H1 (cell line): ENCODE measurements around the gene FBXL15. TPM values are rescaled to one million over a fixed set of nuclear protein-coding genes. Genes with fewer than 3 reads are reported as not detected.

Experiments used
- CTCF ChIA-PET: fragments of 300-600 bp; sonication (Branson Sonifier 250); formaldehyde crosslinking; loops from one replicate; lab custom pipeline; 2021; ENCODE audit not compliant: partially characterized antibody; lab: Charles Lee
- POLR2A ChIA-PET: fragments of 300-600 bp; sonication (Branson Sonifier 250); formaldehyde crosslinking; loops from one replicate; lab custom pipeline; 2021; ENCODE audit warnings: inconsistent platforms; ENCODE audit not compliant: partially characterized antibody; lab: Charles Lee
- DNase-seq, 2 experiments: peaks; one replicate each; pipeline versions ENCODE4 v3.0.0 to v3.0.0-alpha.2; 2010 to 2022; ENCODE audit warnings: low spot score in 2 of 2, low read depth in 1 of 2, mixed read lengths in 1 of 2
- FAIRE-seq: peaks from 2 replicates; lab custom pipeline; 2011; peaks lifted over from hg19 to GRCh38; lab: Jason Lieb, UNC
- H2AFZ ChIP-seq: 2 replicates; pipeline ENCODE4 v1.8.1; 2012; ENCODE audit warnings: low read length, inconsistent platforms
- H2AK5ac ChIP-seq: 2 replicates; pipeline ENCODE4 v1.6.1; 2013; ENCODE audit warnings: low read depth, low read length
- H2BK120ac ChIP-seq: replicated peaks from 2 replicates; pipeline ENCODE3; 2013; ENCODE audit warnings: low read depth, low read length, inconsistent platforms
- H2BK12ac ChIP-seq: 2 replicates; pipeline ENCODE4 v1.6.1; 2013; ENCODE audit warnings: low read depth, low read length
- H2BK15ac ChIP-seq: 2 replicates; pipeline ENCODE4 v1.6.1; 2013; ENCODE audit warnings: low read length
- H2BK20ac ChIP-seq: 2 replicates; pipeline ENCODE4 v1.6.1; 2013; ENCODE audit warnings: low read length
- H2BK5ac ChIP-seq: 2 replicates; pipeline ENCODE4 v1.6.1; 2013; ENCODE audit warnings: low read depth, low read length
- H3K14ac ChIP-seq: 2 replicates; pipeline ENCODE4 v1.6.1; 2013; ENCODE audit warnings: inconsistent platforms; ENCODE audit not compliant: insufficient read length
- H3K18ac ChIP-seq: 2 replicates; pipeline ENCODE4 v1.6.1; 2013; ENCODE audit warnings: low read length; ENCODE audit errors: extremely low read depth
- H3K23ac ChIP-seq: 2 replicates; pipeline ENCODE4 v1.6.1; 2013; ENCODE audit warnings: inconsistent platforms; ENCODE audit not compliant: insufficient read length
- H3K23me2 ChIP-seq: 2 replicates; pipeline ENCODE4 v1.6.1; 2013; ENCODE audit warnings: low read depth, low read length
- H3K27ac ChIP-seq: 2 replicates; pipeline ENCODE4 v1.6.1; 2011; ENCODE audit warnings: low read depth, low read length, inconsistent platforms
- H3K27me3 ChIP-seq, 4 experiments: replicated peaks in 1 of 4; 1 replicate in 1 of 4; 2 replicates in 3 of 4; pipeline versions ENCODE4 v1.6.1 to v1.8.1; 2011 to 2013; ENCODE audit warnings: low read length in 3 of 4, mild to moderate bottlenecking in 3 of 4, inconsistent platforms in 2 of 4, mixed read lengths in 2 of 4, moderate library complexity in 1 of 4; ENCODE audit not compliant: control insufficient read depth in 3 of 4, insufficient read depth in 3 of 4; ENCODE audit errors: extremely low read depth in 1 of 4
- H3K36me3 ChIP-seq, 4 experiments: 2 replicates each; pipeline versions ENCODE4 v1.6.1 to v1.8.1; 2011 to 2013; ENCODE audit warnings: mild to moderate bottlenecking in 4 of 4, low read length in 3 of 4, moderate library complexity in 2 of 4, control low read depth in 1 of 4, inconsistent platforms in 1 of 4; ENCODE audit not compliant: insufficient read depth in 4 of 4, control insufficient read depth in 2 of 4
- H3K4ac ChIP-seq: replicated peaks from 2 replicates; pipeline ENCODE3; 2013; ENCODE audit warnings: low read length, low read depth, mixed read lengths, inconsistent platforms; ENCODE audit not compliant: insufficient read length
- H3K4me1 ChIP-seq, 4 experiments: replicated peaks in 1 of 4; 1 replicate in 1 of 4; 2 replicates in 3 of 4; pipeline versions ENCODE4 v1.6.1 to v1.8.1; 2011 to 2013; ENCODE audit warnings: low read length in 3 of 4, inconsistent platforms in 2 of 4, mixed read lengths in 1 of 4; ENCODE audit not compliant: insufficient read depth in 4 of 4, control insufficient read depth in 3 of 4
- H3K4me2 ChIP-seq, 2 experiments: 2 replicates each; pipeline versions ENCODE4 v1.6.1 to v1.8.1; 2011 to 2013; ENCODE audit warnings: low read depth in 2 of 2, low read length in 2 of 2, control low read depth in 1 of 2, inconsistent platforms in 1 of 2, mild to moderate bottlenecking in 1 of 2; ENCODE audit not compliant: insufficient read depth in 1 of 2
- H3K4me3 ChIP-seq, 4 experiments: fragments of 200-600, 300-600 bp in 1 of 4; sonication (generic), shearing (Covaris generic), sonication (Bioruptor Twin) in 1 of 4; 2 replicates each; pipeline versions ENCODE4 v1.5.1 to v1.8.1; 2011 to 2016; ENCODE audit warnings: low read length in 4 of 4, low read depth in 3 of 4, control low read depth in 2 of 4, inconsistent platforms in 2 of 4, mild to moderate bottlenecking in 2 of 4, mixed read lengths in 1 of 4, moderate library complexity in 1 of 4; ENCODE audit not compliant: insufficient read depth in 2 of 4; ENCODE audit errors: extremely low read depth in 1 of 4
- H3K56ac ChIP-seq: replicated peaks from 2 replicates; pipeline ENCODE3; 2013; ENCODE audit warnings: low read depth, mild to moderate bottlenecking, mixed read lengths, low read length, inconsistent platforms; ENCODE audit not compliant: insufficient read length
- H3K79me1 ChIP-seq: 2 replicates; pipeline ENCODE4 v1.6.1; 2013; ENCODE audit warnings: low read depth, low read length, control low read depth
- H3K79me2 ChIP-seq, 2 experiments: 2 replicates each; pipeline versions ENCODE4 v1.6.1 to v1.8.1; 2012 to 2013; ENCODE audit warnings: low read length in 2 of 2, mild to moderate bottlenecking in 2 of 2, inconsistent platforms in 1 of 2; ENCODE audit not compliant: insufficient read depth in 2 of 2, control insufficient read depth in 1 of 2
- H3K9ac ChIP-seq, 4 experiments: replicated peaks in 1 of 4; 1 replicate in 1 of 4; 2 replicates in 3 of 4; pipeline versions ENCODE4 v1.6.1 to v1.8.1; 2011 to 2013; ENCODE audit warnings: low read depth in 3 of 4, low read length in 3 of 4, control low read depth in 2 of 4, mild to moderate bottlenecking in 2 of 4, moderate library complexity in 2 of 4, inconsistent platforms in 1 of 4; ENCODE audit errors: extremely low read depth in 1 of 4
- H3K9me3 ChIP-seq, 2 experiments: 2 replicates each; pipeline versions ENCODE4 v1.6.1 to v1.8.1; 2012 to 2013; ENCODE audit warnings: mild to moderate bottlenecking in 2 of 2, moderate library complexity in 2 of 2, control low read depth in 1 of 2, inconsistent platforms in 1 of 2, low read depth in 1 of 2, low read length in 1 of 2, mixed read lengths in 1 of 2; ENCODE audit not compliant: insufficient read depth in 2 of 2
- H4K20me1 ChIP-seq, 2 experiments: replicated peaks in 1 of 2; 2 replicates each; pipeline versions ENCODE3 to v1.8.1; 2011 to 2013; ENCODE audit warnings: inconsistent platforms in 2 of 2, low read length in 2 of 2, mild to moderate bottlenecking in 1 of 2; ENCODE audit not compliant: insufficient read depth in 2 of 2, control insufficient read depth in 1 of 2
- H4K5ac ChIP-seq: 2 replicates; pipeline ENCODE4 v1.6.1; 2013; ENCODE audit warnings: low read length, low read depth, mixed read lengths, inconsistent platforms; ENCODE audit not compliant: insufficient read length
- H4K8ac ChIP-seq: 2 replicates; pipeline ENCODE4 v1.8.0; 2013; ENCODE audit warnings: mild to moderate bottlenecking, moderate library complexity, low read length, inconsistent platforms; ENCODE audit not compliant: insufficient read depth; ENCODE audit errors: extremely low read depth
- H4K91ac ChIP-seq: replicated peaks from 2 replicates; pipeline ENCODE3; 2013; ENCODE audit warnings: low read length, mixed read lengths, inconsistent platforms; ENCODE audit not compliant: insufficient read length
- ATF3 ChIP-seq: IDR thresholded peaks from 2 replicates; pipeline ENCODE4 v1.6.1; 2011; ENCODE audit warnings: low read depth, mild to moderate bottlenecking, low read length; ENCODE audit not compliant: insufficient read depth
- BCL11A ChIP-seq, 2 experiments: IDR thresholded peaks; one replicate each; pipeline ENCODE4 v1.6.1; 2011; ENCODE audit warnings: low read depth in 2 of 2, low read length in 2 of 2, mild to moderate bottlenecking in 2 of 2
- CBX8 ChIP-seq: fragments of 300-800, 300-1000 bp; sonication (generic); IDR thresholded peaks from 2 replicates; pipeline ENCODE4 v1.7.1; 2016; ENCODE audit warnings: low read depth, low read length, borderline replicate concordance
- CREB1 ChIP-seq: IDR thresholded peaks from 2 replicates; pipeline ENCODE4 v1.6.1; 2012; ENCODE audit warnings: inconsistent platforms
- HDAC2 ChIP-seq, 2 experiments: fragments of 300-600 bp in 1 of 2; sonication (generic) in 1 of 2; IDR thresholded peaks; 2 replicates each; pipeline ENCODE4 v1.6.1; 2011 to 2012; ENCODE audit warnings: low read depth in 2 of 2, low read length in 2 of 2, mild to moderate bottlenecking in 2 of 2, moderate library complexity in 2 of 2, borderline replicate concordance in 1 of 2, inconsistent platforms in 1 of 2
- POU5F1 ChIP-seq: IDR thresholded peaks from 2 replicates; pipeline ENCODE4 v1.6.1; 2011; ENCODE audit warnings: low read depth, mild to moderate bottlenecking, low read length, moderate library complexity
- SP4 ChIP-seq: IDR thresholded peaks from 2 replicates; pipeline ENCODE4 v1.6.1; 2012; ENCODE audit warnings: low read length, inconsistent platforms
- TAF7 ChIP-seq: optimal IDR thresholded peaks from 2 replicates; pipeline ENCODE3; 2011; ENCODE audit warnings: low read depth, mild to moderate bottlenecking, inconsistent platforms, low read length, moderate library complexity, borderline replicate concordance
- TCF12 ChIP-seq: IDR thresholded peaks from 2 replicates; pipeline ENCODE4 v1.6.1; 2011; ENCODE audit warnings: low read depth, mild to moderate bottlenecking, low read length
- WGBS, 2 experiments: shearing (Covaris generic) in 1 of 2; methylation state at CpG; one replicate each; pipeline versions ENCODE4 v1.1.6 to v1.1.7; 2013 to 2015; ENCODE audit warnings: low lambda C conversion rate in 2 of 2, mixed read lengths in 2 of 2, inconsistent platforms in 1 of 2, low coverage in 1 of 2, missing lambda C conversion rate in 1 of 2; ENCODE audit not compliant: insufficient replicate concordance in 2 of 2, insufficient coverage in 1 of 2, insufficient read length in 1 of 2; ENCODE audit errors: extremely low coverage in 1 of 2, missing lambda C conversion rate in 1 of 2; 5-methylcytosine and 5-hydroxymethylcytosine counted together
- polyA plus RNA-seq, 7 experiments: library from polyadenylated mRNA; depleted of rRNA in 3 of 7; stranded (reverse) in 5 of 7; unstranded in 2 of 7; fragments of >200 nt in 5 of 7; fragments of 200-250 nt in 2 of 7; gene quantifications; 1 replicate in 5 of 7; 2 replicates in 1 of 7; 4 replicates in 1 of 7; pipeline versions ENCODE4 v1.2.1 to v1.2.3, GENCODE V29; 2011 to 2013; ENCODE audit warnings: missing spikeins in 2 of 7, mixed read lengths in 2 of 7
- total RNA-seq: library from RNA; stranded (reverse); fragmentation: NEBNext Ultra II Directional; extraction: Animal tissue kit (Norgen Biotek cat#: 25700); gene quantifications from 2 replicates; pipeline ENCODE4 v1.2.1, GENCODE V29; 2021

The FBXL15 gene
- total and polyA plus RNA-seq, 2 of the 8 experiments (the other 6 are each of a cell fraction or from before 2014, with no cell fraction given), result 11.3 to 22.6 TPM

GRCh38 chr10:102461187-102462054 is 40.8 kb downstream of the FBXL15 start:
- Histone ChIP-seq H4K5ac (peak overlapping the region; percentile 35), H3K27ac (peak overlapping the region; percentile 51; the same call in 1 of the 2 replicates), H3K4me1 (peaks cover 8 to 24% (median 14%) of the 10 kb centered on the region in 4 experiments), H3K79me1 (no peaks in the 10 kb centered on the region; the same call in 1 of the 2 replicates), H3K23ac (no peak overlapping the region), H2AK5ac (0 out of 2 replicates have a peak overlapping the region, but pooled peaks have one; percentile 88), H3K9ac (peak overlapping the region in 2 of 4 experiments; percentile 61 to 83; a peak in 6 of 7 replicates), H4K91ac (peak overlapping the region; percentile 84), H3K18ac (peak overlapping the region; percentile 66), H3K23me2 (peaks cover 5% of the 10 kb centered on the region; the same call in 1 of the 2 replicates), H2BK20ac (0 out of 2 replicates have a peak overlapping the region, but pooled peaks have one; percentile 28), H2AFZ (peak overlapping the region; percentile 97), H2BK5ac (peak overlapping the region; percentile 87), H3K27me3 (peaks cover 0 to 5% (median 0%) of the 10 kb centered on the region in 4 experiments; a peak in 1 of 7 replicates), H3K56ac (peak overlapping the region; percentile 26), H3K4me2 (peak overlapping the region; percentile 75 to 94), H3K9me3 (no peaks in the 10 kb centered on the region), H3K14ac (no peak overlapping the region), H3K4me3 (peak overlapping the region; percentile 50 to 75 (median 67)), H2BK120ac (no peak overlapping the region), H3K4ac (no peak overlapping the region), H3K36me3 (peaks cover 0 to 5% (median under 1%) of the 10 kb centered on the region in 4 experiments; a peak in 1 of 8 replicates), H4K8ac (peak overlapping the region; percentile 47; the same call in 1 of the 2 replicates), H2BK15ac (peak overlapping the region; percentile 66), H4K20me1 (no peaks in the 10 kb centered on the region), H3K79me2 (no peaks in the 10 kb centered on the region), H2BK12ac (peak overlapping the region; percentile 69; the same call in 1 of the 2 replicates)
- FAIRE-seq (no peak), DNase-seq (peak; percentile 75 to 98)
- ChIA-PET POLR2A (interaction anchor here (0.9 to 5.7 kb wide), 15 partner anchors 8 to 305 kb away, joined by 3 to 69 read pairs (median 4); partner anchors contain the start of genes C10orf95, CUEDC2, FBXL15 and GBF1), CTCF (interaction anchor here (0.8 to 4.7 kb wide), 22 partner anchors 8 to 230 kb away, joined by 3 to 40 read pairs (median 4); partner anchors contain the start of genes C10orf95, CUEDC2 and FBXL15)
- WGBS, 2 experiments, result 4% methylated on average over 51 of the region's 54 CpGs; no CpG with 5 or more reads in 1 of the 2 experiments
- TF ChIP-seq TCF12 (no peak), SP4 (no peak), HDAC2 (IDR thresholded peaks at IDR 0.05; ENCODE audit: borderline replicate concordance in 1 of 2, low read depth in 2 of 2, low read length in 2 of 2) (peak; percentile 39 to 87; a peak in 2 of 4 replicates), POU5F1 (no peak), CREB1 (peak; percentile 68), TAF7 (no peak), BCL11A (IDR thresholded peaks at IDR 0.05; ENCODE audit: low read depth in 2 of 2, low read length in 2 of 2) (no peak), CBX8 (no peak), ATF3 (peak; percentile 53; the same call in 1 of the 2 replicates)
